NCI-H82 treated with DMSO at 0.1 percent for 48 hours (cell line): Measurements from ENCODE around the gene CD44.

Experiments
- DNase-seq: peaks from one replicate; lab custom pipeline; 2025; ENCODE audit not compliant: unreplicated experiment; lab: John Stamatoyannopoulos, UW

Gene CD44

DNA sequence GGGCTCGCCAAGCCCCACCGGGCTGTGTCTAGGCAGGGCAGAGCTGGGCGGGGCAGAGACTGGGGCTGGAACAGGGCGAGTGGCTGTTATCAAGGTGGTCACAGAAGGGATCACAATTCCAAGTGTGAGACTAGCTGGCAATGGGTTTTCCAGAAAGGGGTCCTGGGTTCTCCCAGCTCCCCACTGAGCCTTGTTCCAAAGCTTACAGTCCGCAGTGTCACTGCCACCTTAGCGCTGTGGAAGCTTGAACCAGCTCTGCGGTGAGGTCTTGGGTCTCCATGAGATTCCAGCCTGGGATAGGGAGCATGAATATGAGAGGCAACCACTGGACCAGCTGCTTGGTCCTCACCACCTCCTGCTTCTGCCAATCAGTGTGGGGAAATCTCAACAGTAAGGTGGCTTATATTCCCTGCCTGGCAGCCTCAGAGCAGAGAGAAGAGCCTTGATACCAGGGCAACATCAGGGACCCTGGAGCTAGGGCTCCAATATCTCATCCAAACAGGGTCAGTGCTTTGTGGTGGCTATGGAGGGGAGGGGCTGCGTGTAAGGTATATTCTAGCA lies 831 bp downstream of the CD44 start:
- no peak for DNase-seq

DNA sequence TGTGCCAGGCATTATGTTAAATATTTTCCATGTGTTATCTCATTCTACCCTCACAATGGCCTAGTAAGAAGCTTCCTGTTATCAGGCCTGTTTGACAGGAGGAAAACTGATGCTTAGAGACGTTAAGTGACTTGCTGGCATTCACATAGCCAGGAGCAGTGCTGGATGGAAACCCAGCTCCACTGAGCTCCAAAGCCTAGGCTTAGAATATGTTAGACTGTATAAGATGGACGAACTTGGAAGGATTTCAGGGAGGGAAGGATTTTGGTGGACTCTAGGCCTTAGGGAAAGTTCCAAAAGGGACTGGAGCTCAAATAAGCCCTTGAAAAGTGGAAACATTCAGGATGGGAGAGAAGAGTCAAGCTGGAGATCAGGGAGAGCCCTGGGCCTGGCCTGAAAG lies 2.1 kb downstream of the CD44 start:
- no peak for DNase-seq

DNA sequence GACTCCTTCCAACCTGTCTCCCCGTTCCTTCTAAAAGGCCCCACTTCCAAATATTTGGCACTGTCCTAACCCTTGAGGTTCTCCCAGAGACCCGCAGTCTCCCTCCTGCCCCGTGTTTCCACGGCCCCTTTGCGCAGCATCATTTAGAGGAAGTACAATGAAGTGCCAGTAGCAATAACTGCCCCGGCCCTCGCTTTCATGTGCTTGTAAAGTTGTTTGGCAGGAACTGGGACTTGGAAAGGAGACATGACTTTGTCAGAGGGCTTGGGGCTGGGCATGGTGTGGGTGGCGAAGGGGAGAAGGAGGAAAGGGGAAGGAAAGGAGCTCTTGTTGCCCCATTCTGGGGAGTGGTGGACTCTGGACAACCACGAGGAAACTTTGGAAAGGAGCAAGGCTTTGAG lies 2.6 kb downstream of the CD44 start:
- DNase-seq, result no peak

DNA sequence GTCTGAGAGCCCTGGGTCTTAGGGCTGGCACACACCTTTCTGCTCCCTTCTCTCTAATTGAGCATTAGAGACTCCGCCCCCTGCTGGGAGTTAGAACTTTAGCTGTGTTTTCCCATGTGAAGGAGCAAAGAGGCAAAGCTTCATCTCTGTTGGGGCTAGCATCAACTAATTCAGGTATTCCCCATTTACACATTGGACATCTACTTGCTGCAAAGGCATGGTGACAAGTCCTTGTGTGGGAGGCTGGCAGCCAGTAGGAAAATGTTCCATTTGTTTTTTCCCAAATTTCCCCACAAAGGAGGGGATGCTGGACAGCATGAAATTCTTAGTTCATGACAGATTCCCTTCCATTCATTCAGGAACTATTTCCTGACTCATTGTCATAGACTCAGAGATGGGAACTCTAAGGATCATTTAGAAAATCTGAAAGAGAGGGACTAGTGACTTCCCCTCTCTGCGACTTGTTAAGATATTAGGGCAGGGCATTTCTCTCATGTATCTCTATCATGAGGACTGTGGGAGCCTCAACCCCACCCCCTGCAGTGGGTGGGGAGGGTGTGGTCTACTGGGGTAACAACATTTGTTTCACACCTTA lies 3.6 kb downstream of the CD44 start:
- no peak for DNase-seq

DNA sequence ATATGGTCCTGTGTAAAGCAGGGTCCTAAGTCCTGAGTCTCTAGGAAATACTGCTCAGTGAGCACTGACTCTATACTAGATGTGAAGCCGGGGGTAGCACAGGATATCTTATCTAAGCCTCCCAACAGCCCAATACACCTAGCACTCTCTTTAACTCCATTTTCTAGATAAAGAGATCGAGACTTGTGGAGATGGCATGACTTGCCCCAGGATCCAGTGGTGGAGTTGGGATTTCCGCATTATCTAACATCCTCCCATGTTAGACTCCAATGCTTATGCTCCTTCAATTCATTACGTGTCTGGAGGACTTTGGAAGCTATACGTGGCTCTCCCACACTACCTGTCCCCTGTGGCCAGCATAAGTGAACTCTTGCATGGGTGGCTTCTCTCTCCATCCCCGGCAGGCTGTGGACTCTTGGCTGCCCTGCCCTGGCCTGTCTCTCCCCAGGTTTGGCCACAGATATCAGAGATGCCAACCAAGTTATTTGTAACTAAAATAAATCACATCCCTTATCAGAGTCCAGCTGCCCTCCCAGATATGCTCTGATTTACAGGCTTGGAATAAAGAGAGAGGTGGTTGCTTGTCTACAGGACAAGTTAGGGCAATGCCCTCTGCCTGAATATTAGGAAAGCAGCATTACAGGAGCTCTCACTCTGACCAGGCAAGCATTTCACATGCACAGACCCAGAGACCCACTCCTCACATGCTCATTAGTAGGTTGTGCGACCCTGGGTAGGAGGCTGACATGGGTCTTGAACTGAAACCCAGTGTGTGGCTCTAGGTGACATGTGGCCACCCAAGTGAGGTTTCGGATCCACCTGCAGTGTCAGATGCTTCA lies 4.5 kb downstream of the CD44 start:
- DNase-seq, result no peak

DNA sequence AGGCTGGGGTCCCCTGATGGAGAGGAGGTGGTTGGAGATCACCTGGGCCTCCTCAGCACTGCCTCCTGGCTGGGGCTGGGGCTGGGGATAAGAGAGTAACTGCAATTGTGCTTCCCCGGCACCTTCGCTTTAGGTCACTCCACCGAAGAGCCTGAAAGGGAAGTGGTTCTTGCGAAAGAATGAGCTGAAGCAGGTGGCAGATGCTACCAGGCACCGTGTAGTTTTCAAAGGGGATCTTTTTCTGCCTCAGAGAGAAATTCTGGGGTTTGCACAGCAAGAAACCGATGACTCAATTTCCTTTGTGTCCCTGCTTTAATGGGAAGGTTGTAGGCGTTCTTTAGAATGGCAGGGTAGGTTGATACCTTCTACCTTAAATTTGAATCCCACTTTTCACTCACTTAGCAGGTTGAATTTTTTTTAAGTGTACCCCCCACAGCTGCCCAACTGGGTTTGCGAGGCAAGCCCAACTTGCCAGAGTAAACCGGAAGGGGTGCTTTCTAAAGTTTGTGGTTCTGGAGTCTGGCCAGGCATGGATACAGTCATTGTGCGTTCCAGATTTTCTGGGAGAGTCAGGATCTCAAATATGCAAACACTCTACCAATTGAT lies 5.3 kb downstream of the CD44 start:
- DNase-seq, result no peak

DNA sequence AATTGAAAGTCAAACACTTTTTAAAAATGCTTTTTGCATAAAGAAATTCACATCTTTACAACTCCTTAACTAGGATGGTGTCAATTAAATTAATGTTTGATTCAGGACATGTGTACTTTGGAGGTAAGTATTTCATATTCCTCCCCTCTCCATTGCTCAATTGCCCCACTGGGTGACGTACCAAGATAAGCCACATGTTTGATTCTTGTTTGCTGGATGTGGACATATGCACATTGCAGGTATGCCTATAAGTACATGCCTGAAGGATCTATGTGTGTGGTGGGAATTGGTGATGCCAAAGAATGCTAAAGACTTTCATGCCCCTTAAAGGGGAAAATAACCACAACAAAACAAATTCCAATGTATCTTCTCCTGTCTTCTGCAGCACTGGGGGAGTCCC lies 5.8 kb downstream of the CD44 start:
- DNase-seq, result no peak

DNA sequence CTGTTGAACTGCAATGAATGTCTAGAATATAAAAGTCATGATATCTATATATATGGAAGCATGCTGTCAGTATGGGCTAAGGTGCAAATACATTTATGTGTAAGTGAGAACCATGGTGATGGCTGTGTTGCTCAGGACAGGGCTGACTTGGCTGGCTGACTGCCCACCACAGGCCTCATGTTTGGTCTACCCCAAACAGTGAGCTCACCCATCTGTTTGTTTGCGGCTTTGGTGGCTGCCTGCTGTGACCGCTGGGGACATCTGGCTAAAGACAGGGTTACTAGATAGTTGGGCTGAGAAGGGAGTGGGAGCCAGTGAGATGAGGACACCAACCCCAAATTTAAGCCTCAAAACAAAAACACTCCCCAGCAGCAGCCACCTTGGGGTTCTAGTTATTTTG lies 6.3 kb downstream of the CD44 start:
- no peak for DNase-seq

DNA sequence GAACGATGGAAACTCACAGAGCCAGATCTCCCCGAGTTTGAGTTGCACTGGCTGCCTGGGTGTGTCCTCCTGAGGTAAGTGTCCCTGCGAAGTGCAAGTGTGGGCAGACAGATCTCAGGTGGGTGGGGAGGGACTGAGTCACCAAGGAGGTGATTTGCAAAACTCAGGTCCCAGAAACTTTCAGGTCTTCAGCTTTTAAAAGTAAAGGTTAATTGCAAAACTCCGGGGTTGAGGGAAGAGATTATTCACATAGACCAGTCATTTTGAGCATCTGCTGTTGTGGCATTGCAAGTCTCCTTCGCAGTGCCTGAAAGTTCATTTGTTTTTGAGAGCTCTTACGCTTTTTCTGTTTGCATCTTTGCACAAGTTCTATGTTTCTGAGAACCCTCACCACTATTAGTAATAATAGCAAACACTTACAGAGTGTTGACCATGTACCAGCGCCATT lies 7.1 kb downstream of the CD44 start:
- no peak for DNase-seq

DNA sequence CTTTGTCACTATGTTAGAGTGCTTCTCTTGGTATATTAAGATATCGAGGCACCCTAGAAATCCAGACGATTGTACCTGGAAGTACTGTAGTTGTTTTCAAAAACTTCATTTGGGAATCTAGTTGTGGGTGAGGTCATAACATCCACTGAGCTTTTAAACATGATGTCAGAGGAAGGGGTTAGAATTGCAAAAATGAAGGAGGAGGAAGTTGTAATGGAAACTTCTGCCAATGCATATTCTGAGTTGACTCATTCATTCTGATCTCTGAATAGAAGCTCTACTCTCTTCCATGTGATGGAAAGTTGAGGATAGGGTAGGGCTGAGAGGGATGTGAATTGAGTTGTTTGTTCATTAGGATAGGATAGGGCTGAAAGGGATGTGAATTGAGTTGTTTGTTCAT lies 7.7 kb downstream of the CD44 start:
- no peak for DNase-seq

DNA sequence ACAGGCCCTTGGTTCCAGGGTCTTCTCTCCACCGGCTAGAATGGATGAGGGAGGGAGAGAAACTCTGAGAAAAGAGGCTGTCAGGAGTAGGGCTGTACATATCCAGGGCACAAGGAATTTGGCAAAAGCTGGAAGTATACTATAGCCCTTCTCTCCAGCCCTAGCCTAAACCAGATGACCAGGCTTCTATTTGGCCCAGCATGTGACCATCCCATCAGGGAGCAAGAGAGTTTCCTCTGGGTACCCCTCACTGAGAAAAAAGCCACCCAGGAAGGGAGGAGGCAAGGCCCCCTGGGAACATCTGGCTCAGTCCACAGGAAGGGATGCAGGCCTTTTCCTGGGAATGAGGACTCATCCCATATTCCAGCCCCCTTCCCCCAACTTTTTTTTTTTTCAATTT lies 8.3 kb downstream of the CD44 start:
- DNase-seq, result no peak

DNA sequence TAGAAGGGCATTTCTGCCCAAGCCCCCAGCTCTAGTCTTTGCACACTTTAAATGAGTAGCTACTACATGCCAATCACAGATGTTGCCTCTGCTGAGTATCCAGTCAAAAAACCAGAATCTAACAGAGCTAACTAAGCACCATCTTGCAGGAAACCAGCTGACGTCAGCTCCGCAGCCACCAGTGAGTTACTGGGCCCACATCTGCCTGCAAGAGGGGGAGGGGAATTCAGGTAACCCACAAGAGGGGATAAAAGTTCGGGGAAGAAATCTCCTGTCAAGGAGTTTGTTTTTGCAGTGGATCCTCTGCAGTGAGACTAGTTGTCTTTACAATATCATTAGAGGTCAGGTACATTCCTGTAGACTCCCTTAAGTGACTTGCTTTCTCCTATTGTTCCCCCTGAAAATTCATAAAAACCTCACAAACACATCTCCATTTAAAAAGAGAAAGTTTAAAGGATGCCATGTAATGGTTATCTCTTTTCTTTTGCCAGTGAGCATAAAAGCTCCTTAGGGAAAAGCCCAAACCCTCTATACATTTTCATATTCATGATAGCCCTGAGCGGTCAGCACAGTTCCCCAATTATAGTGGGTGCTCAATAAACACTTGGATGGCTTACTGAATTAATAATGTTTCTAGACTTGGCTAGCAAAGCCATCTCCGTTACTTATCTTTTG lies 9.3 kb downstream of the CD44 start:
- no peak for DNase-seq

DNA sequence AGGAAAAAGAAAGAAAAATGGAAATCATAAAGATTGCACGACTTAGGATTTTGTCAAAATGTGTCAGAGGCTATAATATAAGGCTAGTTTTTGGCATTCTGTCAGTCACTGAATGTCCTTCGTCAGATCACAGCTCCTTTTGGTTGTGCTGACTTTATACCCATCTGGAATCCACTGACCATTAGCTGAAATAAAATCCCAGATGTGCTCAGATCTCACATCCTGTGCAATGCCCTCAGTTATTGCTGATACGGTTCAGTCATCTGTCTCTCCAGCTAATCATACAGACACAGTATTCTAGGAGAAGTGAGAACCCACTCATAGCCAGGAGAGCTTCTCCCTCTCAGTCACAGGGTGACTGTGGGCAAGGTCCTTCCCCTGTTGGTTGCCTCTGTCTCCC lies 11.5 kb downstream of the CD44 start:
- DNase-seq, result no peak

DNA sequence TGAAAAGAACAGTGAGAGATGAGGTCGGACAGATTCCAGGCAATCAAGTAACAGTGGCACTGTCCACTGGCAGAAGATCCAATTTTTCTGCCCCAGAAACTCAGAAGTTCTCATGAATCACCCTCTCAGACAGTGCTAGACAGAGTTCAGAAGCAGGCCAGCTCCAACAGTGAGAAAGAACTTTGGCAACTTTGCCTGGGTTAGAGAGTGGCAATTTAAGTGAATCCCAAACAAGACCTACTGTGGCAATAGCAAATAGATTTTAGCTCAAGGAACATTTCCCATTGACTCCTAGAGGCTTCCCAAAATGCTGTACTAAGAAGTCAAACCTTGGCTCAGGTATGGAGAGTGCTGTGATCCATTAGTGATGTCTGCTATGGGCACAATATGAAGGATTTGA lies 12.3 kb downstream of the CD44 start:
- DNase-seq, result no peak

DNA sequence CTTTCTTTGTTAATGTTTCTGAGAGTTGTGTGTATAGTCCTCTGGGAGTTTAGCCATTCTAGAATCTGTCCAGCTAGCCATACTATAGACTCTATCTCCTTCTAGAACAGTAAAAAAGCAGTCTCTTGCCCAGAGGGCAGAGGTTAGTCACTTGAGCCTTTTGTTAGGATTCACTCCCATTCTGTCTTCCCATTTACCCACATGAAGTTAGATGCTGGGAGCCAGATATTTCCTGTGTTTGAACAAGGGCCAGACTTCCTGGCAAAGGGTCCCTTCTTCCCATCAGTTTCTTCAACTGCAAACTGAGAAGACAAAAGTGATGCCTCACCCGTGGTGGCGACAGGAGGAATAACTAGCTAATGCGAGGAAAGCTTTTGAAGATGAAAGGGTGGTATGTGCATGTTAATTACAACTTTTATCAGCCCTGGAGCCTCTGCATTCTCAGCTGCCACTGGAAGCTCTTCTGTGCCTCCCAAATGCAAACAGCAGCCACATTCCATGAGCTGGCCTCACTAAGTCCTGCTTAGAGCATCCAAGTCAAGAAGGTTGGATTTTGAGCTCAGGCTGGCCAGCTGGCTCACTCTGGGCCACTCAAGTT lies 12.8 kb downstream of the CD44 start:
- no peak for DNase-seq

DNA sequence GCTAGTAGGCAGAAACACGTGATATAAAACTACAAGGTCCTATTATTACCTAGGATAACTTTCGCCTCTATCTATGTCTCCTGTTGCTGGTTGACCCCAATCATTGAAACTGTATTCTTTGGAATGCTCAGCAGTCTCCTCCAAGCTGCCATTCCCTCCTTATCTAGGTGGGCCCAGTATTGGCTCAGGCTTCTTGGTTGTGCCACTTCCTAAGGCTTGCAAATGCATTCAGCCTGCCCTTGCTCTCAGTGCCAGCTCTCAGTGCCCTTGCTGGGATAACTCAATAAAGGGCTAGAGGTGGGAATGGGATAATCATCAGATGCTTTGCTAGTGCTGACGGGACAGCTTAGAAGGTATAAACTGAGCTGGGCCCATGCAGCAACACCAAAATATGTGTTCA lies 13.6 kb downstream of the CD44 start:
- DNase-seq, result no peak

DNA sequence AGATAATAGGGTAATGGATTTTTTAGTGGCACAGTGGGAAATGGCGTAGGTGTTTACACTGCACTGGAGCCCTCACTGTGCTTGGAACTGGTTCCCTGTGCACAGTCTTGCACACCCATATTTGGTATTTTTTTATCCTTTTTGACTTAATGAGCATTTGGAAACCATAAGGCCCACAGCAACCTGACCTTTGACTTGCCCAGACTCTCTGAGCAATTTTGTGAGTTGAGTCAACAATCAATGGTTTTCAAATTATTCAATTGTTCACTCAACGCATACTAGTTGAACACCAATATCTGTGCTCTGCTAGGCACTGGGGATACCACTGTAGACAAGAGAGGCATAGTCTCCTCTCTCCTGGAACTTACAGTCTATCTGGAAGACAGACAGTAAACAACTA lies 14.3 kb downstream of the CD44 start:
- no peak for DNase-seq

DNA sequence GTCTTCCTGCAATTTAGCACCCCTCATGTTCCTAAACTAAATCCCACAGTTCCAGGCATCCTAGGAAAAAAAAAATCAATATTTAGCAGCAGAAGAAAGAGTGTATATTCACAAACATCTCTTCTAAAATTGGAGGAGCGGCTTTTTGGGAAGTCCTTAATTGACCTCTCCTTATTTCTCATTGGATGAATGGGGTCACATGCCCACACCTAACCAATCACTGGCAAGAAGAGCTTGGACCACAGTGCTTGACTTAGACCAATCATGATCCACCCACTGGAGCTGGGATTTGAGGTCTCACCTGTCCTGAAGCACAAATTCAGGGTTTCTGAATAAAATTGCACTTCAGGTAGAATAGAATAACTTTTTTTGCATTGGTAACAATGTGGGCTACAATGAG lies 16.0 kb downstream of the CD44 start:
- DNase-seq, result no peak

DNA sequence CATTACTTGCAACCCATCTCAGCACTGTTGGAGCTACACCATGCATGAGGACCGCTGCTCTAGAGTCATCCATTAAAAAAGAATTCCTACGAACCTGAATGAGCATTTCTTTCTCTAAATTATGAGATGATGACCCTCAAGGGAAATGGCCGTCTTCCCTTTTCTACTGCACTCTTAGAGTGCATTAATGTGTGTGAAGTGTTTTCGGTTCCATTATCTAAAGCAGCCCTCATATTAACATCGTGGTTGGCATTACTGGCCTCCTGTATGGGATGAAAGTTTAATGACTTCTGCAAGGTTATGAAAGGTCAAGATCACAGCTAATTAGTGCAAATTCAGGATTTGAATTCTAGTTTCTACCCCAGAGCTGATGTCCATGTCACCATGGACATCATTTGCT lies 16.7 kb downstream of the CD44 start:
- DNase-seq, result no peak

DNA sequence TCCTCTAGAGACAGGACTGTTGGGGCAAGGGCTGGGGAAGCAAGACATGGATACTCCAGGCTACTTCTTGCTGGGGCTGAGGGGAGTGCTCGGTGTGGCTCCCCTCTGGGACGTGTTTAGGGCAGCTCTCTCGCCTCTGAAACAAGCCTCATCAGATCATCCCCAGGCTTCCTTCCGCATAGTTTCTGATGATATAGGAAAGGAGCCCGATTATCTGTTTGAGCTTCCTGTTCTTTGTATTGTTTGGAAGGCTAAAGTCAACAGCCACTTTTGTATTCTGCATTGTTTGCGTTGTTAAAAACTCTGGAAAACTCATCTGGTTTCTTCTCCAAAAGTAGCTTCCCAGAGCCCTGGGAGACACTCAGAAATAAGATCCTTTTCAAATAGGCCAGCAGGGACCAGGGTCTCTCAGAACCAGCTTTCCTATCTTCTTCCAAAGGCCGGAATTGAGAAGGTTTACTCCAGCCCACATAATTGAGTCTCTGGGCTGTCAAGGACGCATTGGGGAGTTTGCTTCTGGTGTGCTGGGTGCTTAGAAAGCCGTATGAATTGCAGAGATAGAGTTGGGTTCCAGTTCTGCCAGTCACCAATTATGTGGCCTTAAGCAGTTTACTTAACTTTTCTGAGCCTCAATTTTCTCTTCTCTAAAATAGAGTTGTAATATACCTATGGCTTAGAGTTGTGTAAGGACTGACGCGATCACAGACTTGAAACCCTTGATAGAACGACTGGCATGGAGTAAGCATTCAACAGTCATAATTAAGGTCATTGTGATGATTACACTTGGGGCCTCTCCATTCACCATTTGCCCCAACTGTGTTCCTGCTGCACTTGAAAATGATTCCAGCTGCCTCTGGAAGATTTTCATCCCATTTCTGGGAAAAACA lies 19.1 kb downstream of the CD44 start:
- DNase-seq, result no peak
